NCI-H1930 (cell line): Measurements from ENCODE around the gene NPLOC4.
"Not testable (repeated sequence)": the region's sequence is repeated elsewhere in the genome, so short reads cannot be mapped to it uniquely, and the experiment has no call there.

ENCODE experiments used
- DNase-seq, 2 experiments: peaks; one replicate each; lab custom pipeline; 2025; lab: John Stamatoyannopoulos, UW

Gene NPLOC4

DNA sequence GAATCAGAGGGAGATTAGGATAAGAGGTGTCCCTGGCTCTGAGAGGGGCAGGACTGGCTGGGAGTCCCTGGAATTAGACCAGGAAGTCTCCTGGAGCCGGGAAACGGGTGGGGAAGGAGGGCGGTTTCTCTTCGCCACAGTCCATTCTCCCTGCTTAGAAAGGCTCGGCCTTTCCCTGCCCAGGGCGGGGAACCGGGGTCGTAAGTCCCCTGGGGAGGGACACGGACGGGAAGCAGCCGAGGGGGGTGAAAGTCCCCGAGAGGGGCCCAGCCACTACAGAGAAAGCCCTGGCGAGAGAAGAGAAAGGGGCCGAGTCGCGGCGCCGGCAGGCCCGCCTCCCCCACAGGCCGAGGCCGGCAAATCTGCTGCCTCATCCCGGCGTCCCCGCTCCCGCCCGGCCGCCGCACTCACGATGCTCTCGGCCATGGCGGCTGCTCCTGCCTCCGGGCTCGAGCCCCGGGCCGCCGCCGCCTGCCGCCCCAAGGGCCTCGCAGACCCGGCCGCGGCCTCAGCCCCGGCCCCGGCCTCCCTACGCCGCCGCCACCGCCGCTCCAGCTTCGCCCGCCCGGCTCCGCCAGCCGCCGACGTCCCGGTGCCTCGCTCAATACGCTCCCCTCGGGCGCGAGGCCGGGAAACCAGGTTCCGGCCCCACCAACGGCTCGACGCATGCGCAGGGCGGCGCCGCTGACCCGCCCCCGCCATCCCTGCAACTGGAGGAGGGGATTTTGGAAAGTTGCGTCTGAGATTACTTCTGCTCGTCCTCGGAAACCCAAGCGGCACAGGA lies at the start of gene NPLOC4, which contains the start of gene TSPAN10:
Gene NPLOC4, minus strand, starts transcription at position 608 of the 784 bp plus-strand sequence. Its CDS starts 182 bp downstream, at position 426.
Gene TSPAN10, plus strand, starts transcription at position 692 of the 784 bp plus-strand sequence. CDS start 5,217 bp downstream, outside the sequence.
- DNase-seq, result peak; percentile 64 to 85

DNA sequence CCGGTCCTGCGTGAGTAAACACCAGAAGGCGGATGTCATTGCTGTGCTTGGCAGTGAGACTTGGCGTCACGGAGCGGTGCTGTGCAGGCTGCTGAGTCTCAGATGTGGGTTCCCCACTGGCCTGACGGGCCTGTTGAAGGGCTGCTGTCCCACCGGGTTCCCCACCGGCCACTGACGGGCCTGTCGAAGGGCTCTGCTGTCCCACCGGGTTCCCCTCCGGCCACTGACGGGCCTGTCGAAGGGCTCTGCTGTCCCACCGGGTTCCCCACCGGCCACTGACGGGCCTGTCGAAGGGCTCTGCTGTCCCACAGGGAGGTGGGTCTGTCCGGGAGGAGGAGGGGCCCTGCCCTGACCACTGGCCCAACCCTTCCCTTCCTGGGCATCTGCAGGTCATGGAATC lies 49.7 kb upstream of the NPLOC4 start:
- DNase-seq, result no peak

DNA sequence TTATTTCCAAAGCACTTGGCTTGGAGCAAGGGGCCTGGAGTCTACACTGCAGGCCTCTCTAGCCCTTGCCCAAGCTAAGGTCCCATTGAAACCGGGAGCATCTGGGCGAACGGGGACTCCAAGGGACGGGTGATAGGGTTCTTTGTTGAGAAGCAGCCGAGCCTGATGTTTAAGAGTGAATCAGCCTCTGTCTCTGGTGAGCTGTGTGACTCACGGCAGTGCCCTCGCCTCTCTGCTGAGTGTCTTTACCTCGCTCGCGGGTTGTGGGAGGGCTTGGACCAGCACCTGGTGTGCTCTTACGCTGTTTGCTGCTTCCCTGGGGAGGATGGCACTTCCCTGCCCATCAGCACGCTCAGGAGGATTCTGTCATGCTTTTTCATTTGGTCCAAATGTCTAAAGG lies 48.2 kb upstream of the NPLOC4 start:
- DNase-seq, result no peak

DNA sequence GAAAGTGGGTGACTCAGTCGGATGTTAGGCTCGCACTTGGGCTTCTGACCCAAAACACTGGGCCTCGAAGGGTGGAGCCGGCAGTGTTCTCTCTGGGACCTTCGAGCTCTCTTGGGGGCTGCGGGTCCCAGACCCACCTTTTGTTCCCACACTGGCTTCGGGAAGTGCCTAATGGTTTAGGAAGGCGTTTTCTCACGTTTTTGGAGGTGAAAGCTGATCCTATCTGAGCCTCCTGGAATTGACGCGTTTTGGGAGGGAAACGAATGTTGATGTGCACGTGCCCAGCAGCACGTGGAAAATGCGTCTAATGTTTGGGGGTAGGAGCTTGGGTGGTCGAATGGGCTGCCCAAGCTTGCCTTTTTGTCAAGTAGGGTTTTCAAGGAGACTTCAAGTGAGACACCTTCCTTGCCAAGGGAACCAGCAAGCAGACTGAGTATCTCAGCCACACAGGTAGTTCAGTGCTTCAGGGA lies 47.6 kb upstream of the NPLOC4 start:
- no peak for DNase-seq

DNA sequence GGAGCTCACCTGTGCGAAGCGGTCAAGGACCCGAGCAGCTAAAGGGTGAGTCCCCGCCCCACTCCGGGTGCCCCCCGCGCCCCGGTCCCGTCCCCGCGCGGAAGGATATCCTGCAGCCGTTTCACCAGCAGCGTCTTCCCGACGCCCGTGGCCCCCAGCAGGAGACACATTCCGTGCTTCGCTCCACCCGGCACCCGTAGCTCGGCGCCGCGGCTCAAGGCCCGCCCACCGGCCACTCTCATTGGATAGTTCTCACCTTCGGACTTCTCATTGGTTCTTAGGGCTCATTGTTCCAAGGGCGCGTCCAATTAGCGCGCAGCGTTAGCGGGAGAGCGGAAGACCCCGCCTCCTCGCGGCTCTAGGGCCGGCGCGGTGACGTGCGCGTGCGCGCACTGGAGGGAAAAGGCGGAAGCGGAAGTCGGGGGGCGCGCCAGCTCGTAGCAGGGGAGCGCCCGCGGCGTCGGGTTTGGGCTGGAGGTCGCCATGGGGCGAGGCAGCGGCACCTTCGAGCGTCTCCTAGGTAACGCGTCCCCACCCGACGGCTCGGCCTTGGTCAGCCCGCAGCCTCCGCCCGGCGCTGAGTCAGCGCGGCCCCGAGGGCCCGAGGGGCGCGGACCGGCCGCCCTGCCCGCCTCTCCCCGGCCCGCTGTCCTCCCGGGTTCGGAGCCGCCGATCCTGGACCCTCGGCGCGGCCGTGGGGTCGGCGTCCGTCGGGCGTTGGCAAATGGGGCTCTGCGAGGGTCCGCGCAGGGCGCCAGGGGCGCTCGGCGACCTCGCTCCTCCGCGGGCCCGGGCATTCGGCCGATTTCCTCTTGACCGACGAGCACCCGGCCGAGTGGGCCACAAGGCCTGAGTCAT lies 46.9 kb upstream of the NPLOC4 start, which contains the start of the genes ARL16 and HGS:
Gene ARL16, minus strand, starts transcription at position 214 of the 858 bp plus-strand sequence. Its CDS starts 44 bp downstream, at position 170.
Gene HGS, plus strand, starts transcription at position 428 of the 858 bp plus-strand sequence. Its CDS starts 56 bp downstream, at position 484.
- DNase-seq, result peak; percentile 99 to 100

DNA sequence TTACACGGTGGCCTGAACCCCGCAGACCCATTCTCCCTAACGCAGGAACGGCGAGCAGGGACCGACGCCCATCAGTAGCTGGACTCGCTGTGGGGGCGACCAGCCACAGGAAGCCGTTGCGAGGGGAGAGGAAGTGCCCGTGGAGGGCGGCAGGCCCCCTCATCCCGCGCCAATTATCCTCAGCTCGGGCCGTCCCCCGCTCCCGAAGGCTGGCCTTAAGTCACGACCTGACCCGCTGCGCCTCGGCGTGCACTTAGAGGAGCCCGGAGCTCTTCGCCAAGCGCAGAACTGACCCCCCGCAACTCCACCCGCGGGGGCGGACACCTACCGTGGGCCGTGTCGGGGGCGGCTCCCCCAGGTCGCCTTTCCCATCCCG lies 46.3 kb upstream of the NPLOC4 start:
- DNase-seq, result no peak

DNA sequence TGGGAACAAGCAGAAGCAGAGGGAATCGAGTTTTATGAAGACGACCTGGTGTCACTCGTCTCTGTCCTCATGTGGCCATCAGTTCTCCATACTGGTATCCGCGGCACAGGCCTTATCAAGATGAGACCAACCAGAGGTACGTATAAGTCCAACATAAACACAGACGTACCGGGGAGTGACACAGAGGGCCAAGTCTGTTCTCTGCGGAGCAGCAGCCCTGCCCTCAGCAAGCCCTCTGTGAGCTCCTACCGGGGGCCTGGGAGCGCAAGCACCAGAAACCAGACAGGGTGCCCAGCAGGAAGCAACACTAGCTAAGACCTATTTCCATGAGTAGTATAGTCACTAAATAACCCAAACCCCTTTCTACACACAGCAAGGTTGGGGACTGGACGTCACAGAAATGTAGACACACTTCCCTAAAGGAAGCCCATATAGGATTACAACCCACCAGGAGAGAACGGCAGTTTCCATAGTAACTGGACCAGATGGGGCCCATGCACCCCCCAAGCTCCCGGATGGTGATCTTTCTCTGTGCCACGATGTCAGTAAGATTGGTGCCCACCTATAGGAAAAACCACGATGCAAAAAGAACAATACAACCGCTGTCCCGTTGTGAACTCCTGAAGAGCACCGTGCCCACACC lies 45.8 kb upstream of the NPLOC4 start:
- DNase-seq, result no peak

DNA sequence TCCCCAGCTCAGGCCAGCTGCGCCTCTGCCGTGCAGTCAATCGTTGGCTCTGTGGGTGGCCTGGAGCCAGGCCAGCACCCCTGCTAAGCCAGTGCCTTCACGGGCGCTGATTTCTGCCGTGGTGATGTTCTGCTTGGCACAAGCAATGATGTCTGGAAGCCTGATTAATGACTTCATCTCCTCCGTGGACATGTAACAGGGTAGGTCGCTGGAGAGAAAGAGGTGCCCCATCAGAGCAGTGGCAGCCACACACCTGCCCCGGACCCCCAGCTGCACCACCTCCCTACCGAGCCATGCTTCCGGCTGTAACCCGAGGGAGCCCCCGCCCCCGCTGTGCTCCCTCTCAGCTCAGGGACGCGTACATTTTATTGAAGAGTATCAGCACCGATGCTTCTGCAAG lies 44.8 kb upstream of the NPLOC4 start:
- no peak for DNase-seq

DNA sequence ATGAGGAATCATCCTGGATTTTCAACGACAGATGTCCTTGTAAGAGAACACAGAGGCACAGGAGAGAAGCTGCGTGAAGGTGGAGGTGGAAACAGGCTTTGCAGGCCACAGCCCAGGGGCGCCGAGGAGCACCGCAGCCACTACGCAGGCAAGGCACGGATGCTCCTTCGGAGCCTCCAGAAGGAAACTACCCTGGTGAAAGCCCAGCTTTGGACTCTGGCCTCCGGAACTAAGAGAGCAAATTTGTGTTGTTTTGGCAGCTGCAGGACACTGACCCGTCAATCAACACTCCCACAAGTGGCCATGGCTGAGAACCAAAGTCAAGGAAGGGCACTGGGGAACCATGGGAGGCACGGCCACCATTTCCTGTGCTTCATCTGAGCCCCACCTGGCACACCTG lies 43.2 kb upstream of the NPLOC4 start:
- DNase-seq, result no peak

DNA sequence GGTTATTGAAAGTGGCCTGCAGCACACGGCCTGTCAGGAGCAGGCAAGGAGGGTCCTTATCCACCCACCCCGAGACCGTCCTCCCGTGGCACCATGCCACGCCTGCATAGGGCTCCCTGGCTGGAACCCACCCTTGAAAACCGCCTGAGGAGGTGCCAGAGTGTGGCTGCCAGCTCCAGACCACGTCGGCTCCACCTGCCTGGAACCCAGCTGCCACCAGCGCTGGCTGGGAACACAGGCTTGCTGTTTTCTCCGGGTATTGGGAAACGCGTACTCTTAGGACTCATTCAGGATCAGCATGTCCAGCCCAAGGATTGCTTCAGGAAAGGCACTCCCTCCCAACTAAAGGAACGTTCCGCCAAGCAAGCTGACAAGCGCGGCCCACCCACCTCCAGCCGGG lies 40.0 kb upstream of the NPLOC4 start:
- no peak for DNase-seq

DNA sequence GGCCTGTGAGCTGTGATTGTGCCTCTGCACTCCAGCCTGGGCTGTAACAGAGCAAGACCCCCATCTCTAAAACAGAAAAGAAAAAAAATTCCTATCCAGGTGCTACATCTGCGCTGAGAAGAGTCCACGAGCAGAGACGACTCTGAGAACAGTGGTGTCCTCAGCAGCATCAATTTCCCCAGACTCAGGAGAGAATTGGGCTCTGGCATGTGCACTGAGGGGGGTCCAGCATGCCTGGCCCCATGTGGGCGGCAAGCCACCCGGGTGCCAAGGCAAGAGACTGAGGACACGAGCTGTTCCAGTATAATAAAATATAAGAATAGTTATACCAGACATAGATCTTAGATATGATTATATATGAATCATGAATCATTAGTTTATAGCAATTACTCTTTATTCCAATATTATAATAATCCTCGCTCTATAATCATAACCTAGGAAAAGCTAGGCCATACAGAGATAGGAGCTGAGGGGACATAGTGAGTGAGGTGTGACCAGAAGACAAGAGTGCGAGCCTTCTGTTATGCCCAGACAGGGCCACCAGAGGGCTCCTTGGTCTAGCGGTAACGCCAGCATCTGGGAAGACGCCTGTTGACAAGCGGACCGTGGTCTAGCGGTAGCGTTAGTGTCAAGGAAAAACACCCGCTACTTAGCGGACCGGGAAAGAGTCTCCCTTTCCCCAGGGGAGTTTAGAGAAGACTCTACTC lies 38.8 kb upstream of the NPLOC4 start:
- DNase-seq, result not testable (repeated sequence)

DNA sequence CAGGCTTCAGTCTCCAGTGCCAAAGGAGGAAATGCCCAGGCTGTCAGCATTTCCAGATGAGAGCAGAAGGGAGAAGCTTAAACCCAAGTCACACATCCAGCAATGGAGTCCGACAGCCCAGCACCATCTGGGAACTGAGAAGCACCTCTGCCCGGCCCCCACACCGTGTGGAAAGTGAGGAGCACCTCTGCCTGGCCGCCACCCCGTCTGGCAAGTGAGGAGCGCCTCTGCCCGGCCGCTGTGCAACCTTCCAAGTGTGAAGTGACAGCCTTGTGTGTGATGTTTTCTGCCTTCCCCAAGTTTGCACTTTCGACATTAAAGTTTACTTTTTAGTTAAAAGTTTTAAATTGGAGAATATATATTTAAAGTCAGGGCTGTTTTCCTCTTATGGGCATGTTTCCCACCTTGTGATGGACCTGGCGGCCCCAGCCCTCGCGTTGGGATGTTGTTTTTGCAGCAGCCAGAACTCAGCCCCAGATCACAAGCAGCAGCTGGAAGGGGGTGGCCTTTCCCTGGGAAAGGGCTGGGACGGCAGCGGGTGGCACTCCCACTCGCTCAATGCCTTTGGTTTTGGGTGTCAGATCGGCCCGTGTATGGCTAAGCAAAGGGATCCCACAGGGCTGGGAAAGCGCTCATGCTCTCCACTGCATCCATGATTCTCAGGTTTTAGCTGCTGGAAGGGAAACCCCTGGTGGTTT lies 36.8 kb upstream of the NPLOC4 start:
- DNase-seq, result no peak

DNA sequence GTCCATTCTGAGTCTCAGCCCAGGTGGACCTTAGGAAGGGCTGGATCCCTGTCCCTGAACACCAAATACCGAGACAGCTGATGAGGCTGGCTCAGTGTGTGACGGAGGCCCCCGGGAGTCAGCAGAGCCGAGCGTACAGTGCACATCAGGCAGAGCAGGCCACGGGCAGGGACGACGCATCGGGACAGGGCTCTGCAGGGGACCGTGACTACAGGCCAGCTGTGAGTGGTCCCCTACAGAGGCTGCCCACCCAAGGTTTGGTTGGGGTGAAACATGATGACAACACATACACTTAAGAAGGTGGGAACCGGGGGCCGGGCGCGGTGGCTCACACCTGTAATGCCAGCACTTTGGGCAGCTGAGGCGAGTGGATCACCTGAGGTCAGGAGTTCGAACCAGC lies 36.0 kb upstream of the NPLOC4 start:
- DNase-seq, result no peak

DNA sequence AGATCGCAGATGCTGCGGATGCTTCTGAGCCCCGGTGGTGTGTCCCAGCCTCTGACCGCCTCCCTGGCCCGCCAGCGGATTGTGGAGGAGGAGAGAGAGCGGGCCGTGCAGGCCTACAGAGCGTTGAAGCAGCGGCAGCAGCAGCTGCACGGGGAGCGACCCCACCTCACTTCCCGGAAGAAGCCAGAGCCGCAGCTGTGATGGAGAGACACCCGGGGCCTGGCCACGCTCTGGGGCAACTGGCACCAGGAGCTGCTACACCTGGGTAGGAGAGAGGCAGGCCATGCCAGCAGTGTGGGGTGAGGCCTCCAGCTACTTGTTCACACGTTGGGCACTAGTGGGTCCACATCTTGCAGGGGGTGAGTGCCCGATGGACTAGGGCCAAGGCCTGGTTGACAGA lies 35.6 kb upstream of the NPLOC4 start:
- no peak for DNase-seq

DNA sequence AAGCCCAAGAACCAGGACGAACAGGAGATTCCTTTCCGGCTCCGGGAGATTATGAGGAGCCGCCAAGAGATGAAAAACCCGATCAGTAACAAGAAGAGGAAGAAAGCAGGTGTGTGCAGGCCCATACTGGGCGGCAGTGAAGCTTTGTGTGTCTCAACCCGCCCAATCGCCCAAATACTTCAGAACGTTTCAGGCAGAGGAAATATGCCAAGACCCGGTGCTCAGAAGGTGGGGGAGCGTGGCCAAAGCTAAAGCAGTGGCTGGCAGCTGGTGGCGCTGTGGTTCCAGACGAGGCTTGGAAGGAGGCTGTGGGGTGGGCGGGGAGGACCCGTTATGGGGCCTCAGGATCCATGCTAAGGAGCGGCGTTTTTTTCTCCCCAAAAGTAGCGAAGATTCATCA lies 30.8 kb upstream of the NPLOC4 start:
- DNase-seq, result no peak

DNA sequence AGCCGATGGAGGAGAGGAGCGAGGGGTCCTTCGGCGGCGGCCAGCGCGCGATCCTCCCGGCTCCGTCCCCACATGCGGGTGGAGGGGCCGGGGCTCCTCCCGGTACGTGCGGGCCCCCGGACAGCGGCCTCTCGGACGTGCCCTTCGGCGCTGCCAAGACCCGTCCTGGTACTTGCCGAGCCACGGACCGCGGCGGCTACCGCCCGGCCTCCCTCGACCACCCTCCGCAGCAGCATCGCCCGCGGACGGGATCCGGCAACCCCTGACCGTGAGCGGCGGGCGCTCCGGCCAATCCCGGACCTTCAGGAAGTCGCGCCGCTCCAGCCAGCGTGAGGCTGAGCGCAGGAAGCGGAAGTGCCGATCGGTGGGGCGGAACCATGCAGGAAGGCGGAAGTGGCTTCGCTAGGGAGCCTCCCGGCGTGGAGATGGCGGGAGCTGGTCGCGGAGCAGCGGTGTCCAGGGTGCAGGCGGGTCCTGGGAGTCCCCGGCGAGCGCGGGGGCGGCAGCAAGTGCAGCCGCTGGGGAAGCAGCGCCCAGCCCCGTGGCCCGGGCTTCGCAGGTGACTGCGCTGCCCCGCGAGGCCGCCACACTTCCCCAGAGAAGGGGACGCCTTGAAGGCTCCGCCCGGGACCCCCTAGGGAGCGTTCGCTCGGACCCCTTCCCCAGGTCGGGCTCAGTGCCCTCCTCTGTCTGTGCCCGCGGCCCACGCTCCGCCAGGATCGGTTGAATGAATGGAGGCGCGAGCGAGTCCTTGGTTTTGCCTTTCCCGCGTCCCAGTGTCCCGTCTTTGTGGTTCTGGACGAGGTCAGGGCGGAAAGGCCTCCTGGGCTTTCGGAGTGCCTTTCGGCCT lies 29.7 kb upstream of the NPLOC4 start, which contains the start of the genes CCDC137 and OXLD1:
Gene CCDC137, plus strand, starts transcription at position 396 of the 850 bp plus-strand sequence. Its CDS starts 30 bp downstream, at position 426.
Gene OXLD1, minus strand, starts transcription at position 264 of the 850 bp plus-strand sequence. Its CDS starts 28 bp downstream, at position 236.
- DNase-seq, result peak; percentile 91 to 96

DNA sequence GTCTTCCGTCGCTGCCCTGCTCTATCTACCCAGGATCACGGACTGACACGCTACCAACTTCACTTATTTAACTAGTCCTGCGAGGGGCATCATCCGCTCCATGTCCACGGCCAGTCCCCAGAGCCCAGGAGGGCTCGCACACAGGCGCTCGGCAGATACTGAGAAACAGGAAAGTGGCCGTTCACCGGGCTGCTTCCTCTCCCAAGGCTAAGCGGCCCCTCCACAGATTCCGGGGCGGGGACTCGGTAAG lies 29.1 kb upstream of the NPLOC4 start:
- DNase-seq, result no peak

DNA sequence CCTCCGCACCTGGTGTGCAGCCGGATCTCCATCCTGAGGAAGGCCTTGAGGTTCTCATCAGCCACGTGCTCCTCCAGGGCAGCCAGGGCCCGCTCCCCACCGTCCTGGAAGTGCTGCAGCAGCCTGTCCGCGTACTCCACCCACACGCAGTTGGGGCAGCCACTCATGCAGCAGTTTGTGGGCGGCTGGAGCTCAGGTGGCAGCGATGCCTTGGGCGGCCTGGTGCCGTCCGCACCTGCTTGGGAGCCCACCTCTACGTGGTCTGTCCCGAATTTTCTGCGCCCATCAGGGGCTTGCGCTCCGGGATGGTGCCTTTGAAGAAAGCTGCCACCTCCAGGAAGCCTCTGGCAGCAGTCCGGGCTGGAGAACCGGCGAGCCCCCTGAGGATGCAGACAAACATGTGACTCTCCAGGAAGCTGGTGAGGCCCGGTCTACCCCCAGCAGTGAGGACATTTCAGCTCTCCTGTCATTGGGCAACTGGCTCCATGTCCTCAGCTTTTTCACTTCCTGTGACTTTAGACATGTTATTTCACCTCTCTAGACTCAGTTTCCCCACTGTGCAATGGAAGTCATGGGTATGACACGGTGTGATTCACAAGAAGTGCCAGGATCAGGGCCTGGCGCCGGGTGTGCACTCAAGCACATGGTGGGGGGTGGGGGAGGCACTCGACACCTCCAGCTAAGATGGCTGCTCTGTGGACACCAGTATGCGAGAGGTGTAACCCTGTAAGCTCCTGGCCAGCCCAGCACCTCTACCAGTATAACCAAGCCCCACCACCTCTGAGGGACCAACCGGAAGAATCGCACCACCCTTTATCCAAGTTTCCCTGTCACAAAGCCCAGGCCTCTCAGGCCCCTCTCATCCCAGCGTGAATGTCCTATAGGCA lies 28.5 kb upstream of the NPLOC4 start:
- DNase-seq, result no peak

DNA sequence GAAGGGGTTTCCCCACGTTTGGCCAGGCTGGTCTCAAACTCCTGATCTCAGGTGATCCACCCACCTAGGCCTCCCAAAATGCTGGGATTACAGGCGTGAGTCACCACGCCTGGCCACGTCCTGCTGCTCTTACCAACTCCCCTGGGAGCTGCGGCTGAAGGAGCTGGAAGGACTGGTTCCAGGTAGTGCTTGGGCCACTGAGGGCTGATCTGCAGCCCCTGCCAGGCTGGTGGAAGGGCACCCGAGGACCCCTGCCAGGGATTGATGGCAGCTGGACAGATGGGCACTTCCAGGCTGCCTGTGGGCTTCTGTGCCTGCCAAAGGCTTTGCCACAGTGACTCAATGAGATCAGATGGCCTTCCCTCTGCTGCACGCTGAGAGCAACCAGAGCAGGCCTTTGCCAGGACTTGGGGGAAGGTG lies 27.1 kb upstream of the NPLOC4 start:
- DNase-seq, result no peak
